A549 (cell line): Measurements from ENCODE around the gene YIPF6. TPM values are rescaled to one million over a fixed set of nuclear protein-coding genes. Genes with fewer than 3 reads are reported as not detected.
A peak's percentile ranks its signal among the peaks of the same experiment; 100 is the strongest.

ENCODE experiments used
- ATAC-seq, 2 experiments: fragments of 200-7000 bp in 1 of 2; fragments of >200 bp in 1 of 2; cut with Nextera tagmentation in 1 of 2; cut with Tn5 transposase in 1 of 2; 3 replicates each; pipeline versions ENCODE4 v1.8.0 to v1.9.1; 2018 to 2020; ENCODE audit warnings: mild to moderate bottlenecking in 1 of 2, moderate library complexity in 1 of 2
- CTCF ChIA-PET: fragments of 300-600 bp; sonication (Branson Sonifier 250); formaldehyde crosslinking; extraction: SDS; loops from one replicate; lab custom pipeline; 2021; ENCODE audit warnings: antibody characterized with exemption, inconsistent platforms; lab: Yijun Ruan, JAX
- POLR2A ChIA-PET: fragments of 350-600 bp; formaldehyde crosslinking; extraction: SDS; loops from one replicate; lab custom pipeline; 2021; ENCODE audit warnings: antibody characterized with exemption, inconsistent platforms; lab: Yijun Ruan, JAX
- DNase-seq, 2 experiments: peaks; one replicate each; pipeline versions ENCODE4 v3.0.0 to v3.0.0-alpha.2; 2011 to 2016; ENCODE audit warnings: low read depth in 1 of 2, low spot score in 1 of 2
- FAIRE-seq: peaks from 2 replicates; lab custom pipeline; 2011; peaks lifted over from hg19 to GRCh38; lab: Jason Lieb, UNC
- H3K27ac ChIP-seq, 2 experiments: fragments of >200 bp; sonication (Bioruptor Twin); formaldehyde crosslinking; 3 replicates each; pipeline ENCODE4 v1.5.1; 2016 to 2017
- H3K4me1 ChIP-seq: fragments of >200 bp; sonication (Bioruptor Twin); formaldehyde crosslinking; 3 replicates; pipeline ENCODE4 v1.6.1; 2016
- H3K4me2 ChIP-seq: fragments of >200 bp; sonication (Bioruptor Twin); formaldehyde crosslinking; 3 replicates; pipeline ENCODE4 v1.6.1; 2016
- H3K4me3 ChIP-seq: fragments of >200 bp; sonication (Bioruptor Twin); formaldehyde crosslinking; 3 replicates; pipeline ENCODE4 v1.5.1; 2016
- H3K9me3 ChIP-seq: fragments of >200 bp; sonication (Bioruptor Twin); formaldehyde crosslinking; 3 replicates; pipeline ENCODE4 v1.6.1; 2016
- FOSB ChIP-seq: fragments of 250-450 bp; sonication (Bioruptor Pico); IDR thresholded peaks from 2 replicates; pipeline ENCODE4 v1.5.0; 2020; ENCODE audit warnings: mild to moderate bottlenecking, moderate library complexity
- FOSL2 ChIP-seq, 2 experiments: fragments of 450-650 bp in 1 of 2; fragments of >200 bp in 1 of 2; sonication (Bioruptor Twin) in 1 of 2; formaldehyde crosslinking; IDR thresholded peaks; 2 replicates each; pipeline versions ENCODE4 v1.5.0 to v1.6.1; 2016 to 2020; ENCODE audit warnings: mild to moderate bottlenecking in 1 of 2, moderate library complexity in 1 of 2
- JUN ChIP-seq, 2 experiments: fragments of >200 bp; sonication (Bioruptor Twin); formaldehyde crosslinking; IDR thresholded peaks; 2 replicates in 1 of 2; 3 replicates in 1 of 2; pipeline ENCODE4 v1.6.1; 2016 to 2017
- KDM5A ChIP-seq: fragments of 200-600 bp; sonication (generic); IDR thresholded peaks from 2 replicates; pipeline ENCODE4 v1.6.1; 2016; ENCODE audit warnings: antibody characterized with exemption, mild to moderate bottlenecking
- MAFK ChIP-seq: fragments of 450-650 bp; IDR thresholded peaks from 2 replicates; pipeline ENCODE4 v1.6.1; 2014; ENCODE audit not compliant: partially characterized antibody
- MYC ChIP-seq: IDR thresholded peaks from 2 replicates; pipeline ENCODE4 v1.6.1; 2012; ENCODE audit warnings: mild to moderate bottlenecking, inconsistent platforms, low read length, improper control_type of control experiment, borderline replicate concordance
- NR3C1 ChIP-seq: fragments of >200 bp; sonication (Bioruptor Twin); formaldehyde crosslinking; IDR thresholded peaks from 3 replicates; pipeline ENCODE4 v1.6.1; 2017
- PHF8 ChIP-seq: fragments of 200-600 bp; sonication (generic); IDR thresholded peaks from 2 replicates; pipeline ENCODE4 v1.6.1; 2016; ENCODE audit warnings: low read depth, mild to moderate bottlenecking, antibody characterized with exemption, moderate library complexity, borderline replicate concordance
- POLR2A ChIP-seq: IDR thresholded peaks from 2 replicates; pipeline ENCODE4 v1.6.1; 2012; ENCODE audit warnings: mild to moderate bottlenecking, low read length
- SMC3 ChIP-seq: fragments of >200 bp; sonication (Bioruptor Twin); formaldehyde crosslinking; IDR thresholded peaks from 3 replicates; pipeline ENCODE4 v1.6.1; 2018; ENCODE audit warnings: inconsistent platforms
- TP53 ChIP-seq: fragments of 250-450 bp; sonication (Bioruptor Pico); IDR thresholded peaks from 2 replicates; pipeline ENCODE4 v1.5.0; 2021; ENCODE audit warnings: mild to moderate bottlenecking, moderate library complexity
- ZFP36 ChIP-seq: fragments of 450-650 bp; IDR thresholded peaks from 2 replicates; pipeline ENCODE4 v1.6.1; 2014; ENCODE audit warnings: borderline replicate concordance; ENCODE audit not compliant: partially characterized antibody
- WGBS: methylation state at CpG from one replicate; pipeline ENCODE4 v1.1.6; 2017; ENCODE audit errors: missing lambda C conversion rate; 5-methylcytosine and 5-hydroxymethylcytosine counted together
- polyA minus RNA-seq: library from RNA; depleted of rRNA, polyadenylated mRNA; stranded (reverse); fragments of >200 nt; gene quantifications from 2 replicates; pipeline ENCODE4 v1.2.3, GENCODE V29; 2011; rRNA and poly(A)+ RNA removed
- polyA plus RNA-seq, 4 experiments: library from polyadenylated mRNA; depleted of rRNA in 3 of 4; stranded (reverse); fragments of >200 nt; fragmentation: RNase III in 1 of 4; extraction: RNeasy Plus Mini Kit Qiagen cat#74134 plus additional on column Dnase treatment in 1 of 4; gene quantifications; 2 replicates in 3 of 4; 3 replicates in 1 of 4; pipeline ENCODE4 v1.2.3, GENCODE V29; 2011 to 2017
- TF ChIP-seq, protein P1 (sequence below): IDR thresholded peaks from 2 replicates; pipeline ENCODE4 v1.6.1; 2012; ENCODE audit warnings: low read depth, borderline replicate concordance
- TF ChIP-seq, protein P2 (sequence below): fragments of >200 bp; sonication (Bioruptor Twin); formaldehyde crosslinking; IDR thresholded peaks from 3 replicates; pipeline ENCODE4 v1.6.1; 2016
- TF ChIP-seq, protein P3 (sequence below): IDR thresholded peaks from 2 replicates; pipeline ENCODE4 v1.6.1; 2012
- TF ChIP-seq, protein P4 (sequence below): fragments of 250-450 bp; sonication (Bioruptor Pico); IDR thresholded peaks from 2 replicates; pipeline ENCODE4 v1.5.0; 2021; ENCODE audit warnings: mild to moderate bottlenecking, moderate library complexity, borderline replicate concordance
- TF ChIP-seq, protein P5 (sequence below): fragments of 200-600 bp; sonication (generic); IDR thresholded peaks from 2 replicates; pipeline ENCODE4 v1.6.1; 2016; ENCODE audit warnings: antibody characterized with exemption, mild to moderate bottlenecking, moderate library complexity

YIPF6 gene, protein sequence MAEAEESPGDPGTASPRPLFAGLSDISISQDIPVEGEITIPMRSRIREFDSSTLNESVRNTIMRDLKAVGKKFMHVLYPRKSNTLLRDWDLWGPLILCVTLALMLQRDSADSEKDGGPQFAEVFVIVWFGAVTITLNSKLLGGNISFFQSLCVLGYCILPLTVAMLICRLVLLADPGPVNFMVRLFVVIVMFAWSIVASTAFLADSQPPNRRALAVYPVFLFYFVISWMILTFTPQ
- polyA plus RNA-seq (2011; rRNA removed) (58.9 and 59.2 TPM in 2 replicates), polyA plus RNA-seq (2017; fragmentation: RNase III; extraction: RNeasy Plus Mini Kit Qiagen cat#74134 plus additional on column Dnase treatment) (26.6 to 27.8 TPM (median 26.9 TPM) in 3 replicates), polyA minus RNA-seq (22.9 and 24.3 TPM in 2 replicates)
- 7.8 and 9.6 TPM in 2 replicates for polyA plus RNA-seq (2012; cell fraction: cytosol; rRNA removed)
- polyA plus RNA-seq (2012; cell fraction: nucleus; rRNA removed), result 2.7 and 5.7 TPM in 2 replicates

DNA sequence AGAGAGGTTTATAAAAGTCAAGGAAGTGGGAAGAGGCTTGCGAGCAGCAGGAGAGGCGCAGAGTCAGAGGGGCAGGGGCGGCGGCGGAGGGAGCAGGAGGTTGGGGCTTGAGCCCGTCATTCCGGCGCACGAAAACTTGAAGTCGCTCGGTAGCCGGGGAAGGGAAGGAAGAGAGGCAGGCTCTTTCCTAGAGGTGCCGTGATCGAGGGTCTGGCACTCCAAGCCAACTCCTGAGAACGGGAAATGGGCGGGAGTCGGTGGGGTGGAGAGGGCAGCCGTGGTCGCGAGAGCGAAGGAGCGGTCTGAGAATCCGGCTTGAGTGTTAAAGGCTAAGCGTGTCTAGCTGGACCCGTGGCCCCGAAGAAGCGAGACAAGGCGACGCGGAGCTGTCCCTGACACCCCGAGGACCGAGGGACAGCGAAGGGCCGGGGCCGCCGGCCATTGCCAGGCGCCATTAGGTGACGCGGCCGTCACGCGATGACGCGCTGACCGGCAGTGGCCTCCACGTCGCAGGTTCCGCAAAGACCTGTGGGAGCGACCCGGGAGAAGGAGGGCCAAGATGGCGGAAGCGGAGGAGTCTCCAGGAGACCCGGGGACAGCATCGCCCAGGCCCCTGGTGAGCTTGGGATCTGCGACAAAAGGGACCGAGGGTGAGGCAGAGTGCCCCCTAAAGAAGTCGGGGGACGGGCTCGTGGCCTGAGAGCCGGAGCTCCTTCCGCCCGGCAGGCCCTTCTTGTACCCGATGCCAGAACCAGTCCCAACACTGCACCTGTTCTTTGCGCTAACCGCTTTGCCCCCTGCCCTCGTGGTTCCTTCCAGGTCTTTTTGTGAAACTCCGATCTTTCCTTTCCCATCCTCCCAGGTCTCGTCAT, at the start of gene YIPF6:
YIPF6 (plus strand) TSS at position 544 of the 872 bp plus-strand sequence; CDS start at position 560, 16 bp downstream.
- peak within 1 kb of the TSS; percentile 96 to 98 for H3K27ac ChIP-seq
- peak within 1 kb of the TSS; percentile 80 for H3K4me2 ChIP-seq
- ChIA-PET CTCF (interaction anchor here (0.9 to 2.5 kb wide), 5 partner anchors 10 to 312 kb away, joined by 3 to 7 read pairs (median 4); no protein-coding TSS in a partner anchor), POLR2A (interaction anchor here (0.7 to 1.7 kb wide), 4 partner anchors 8 to 302 kb away, joined by 3 to 6 read pairs (median 4); partner anchors contain the start of gene OPHN1)
- TF ChIP-seq, protein P1, sequence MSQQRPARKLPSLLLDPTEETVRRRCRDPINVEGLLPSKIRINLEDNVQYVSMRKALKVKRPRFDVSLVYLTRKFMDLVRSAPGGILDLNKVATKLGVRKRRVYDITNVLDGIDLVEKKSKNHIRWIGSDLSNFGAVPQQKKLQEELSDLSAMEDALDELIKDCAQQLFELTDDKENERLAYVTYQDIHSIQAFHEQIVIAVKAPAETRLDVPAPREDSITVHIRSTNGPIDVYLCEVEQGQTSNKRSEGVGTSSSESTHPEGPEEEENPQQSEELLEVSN, result 0 out of 2 replicates have a peak, but pooled peaks have one; percentile 49
- TF ChIP-seq FOSB (CRISPR knock-in tag) (0 out of 2 replicates have a peak, but pooled peaks have one; percentile 12), MYC (no peak), MAFK (no peak), ZFP36 (no peak), KDM5A (peak; percentile 76), SMC3 (peak; percentile 20; the same call in 1 of the 3 replicates), TP53 (0 out of 2 replicates have a peak, but pooled peaks have one; percentile 33), PHF8 (peak; percentile 94; the same call in 1 of the 2 replicates), FOSL2 (IDR thresholded peaks at IDR 0.05) (no peak), FOSL2 (CRISPR knock-in tag; IDR thresholded peaks at IDR 0.05) (0 out of 2 replicates have a peak, but pooled peaks have one; percentile 48), NR3C1 (no peak), JUN (IDR thresholded peaks at IDR 0.05) (peak; percentile 82 to 94; a peak in 4 of 5 replicates), POLR2A (peak; percentile 97)
- TF ChIP-seq, protein P2, sequence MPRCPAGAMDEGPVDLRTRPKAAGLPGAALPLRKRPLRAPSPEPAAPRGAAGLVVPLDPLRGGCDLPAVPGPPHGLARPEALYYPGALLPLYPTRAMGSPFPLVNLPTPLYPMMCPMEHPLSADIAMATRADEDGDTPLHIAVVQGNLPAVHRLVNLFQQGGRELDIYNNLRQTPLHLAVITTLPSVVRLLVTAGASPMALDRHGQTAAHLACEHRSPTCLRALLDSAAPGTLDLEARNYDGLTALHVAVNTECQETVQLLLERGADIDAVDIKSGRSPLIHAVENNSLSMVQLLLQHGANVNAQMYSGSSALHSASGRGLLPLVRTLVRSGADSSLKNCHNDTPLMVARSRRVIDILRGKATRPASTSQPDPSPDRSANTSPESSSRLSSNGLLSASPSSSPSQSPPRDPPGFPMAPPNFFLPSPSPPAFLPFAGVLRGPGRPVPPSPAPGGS, result peak; percentile 61; the same call in 1 of the 3 replicates
- TF ChIP-seq, protein P3, sequence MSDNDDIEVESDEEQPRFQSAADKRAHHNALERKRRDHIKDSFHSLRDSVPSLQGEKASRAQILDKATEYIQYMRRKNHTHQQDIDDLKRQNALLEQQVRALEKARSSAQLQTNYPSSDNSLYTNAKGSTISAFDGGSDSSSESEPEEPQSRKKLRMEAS, result peak; percentile 65
- TF ChIP-seq, protein P4, sequence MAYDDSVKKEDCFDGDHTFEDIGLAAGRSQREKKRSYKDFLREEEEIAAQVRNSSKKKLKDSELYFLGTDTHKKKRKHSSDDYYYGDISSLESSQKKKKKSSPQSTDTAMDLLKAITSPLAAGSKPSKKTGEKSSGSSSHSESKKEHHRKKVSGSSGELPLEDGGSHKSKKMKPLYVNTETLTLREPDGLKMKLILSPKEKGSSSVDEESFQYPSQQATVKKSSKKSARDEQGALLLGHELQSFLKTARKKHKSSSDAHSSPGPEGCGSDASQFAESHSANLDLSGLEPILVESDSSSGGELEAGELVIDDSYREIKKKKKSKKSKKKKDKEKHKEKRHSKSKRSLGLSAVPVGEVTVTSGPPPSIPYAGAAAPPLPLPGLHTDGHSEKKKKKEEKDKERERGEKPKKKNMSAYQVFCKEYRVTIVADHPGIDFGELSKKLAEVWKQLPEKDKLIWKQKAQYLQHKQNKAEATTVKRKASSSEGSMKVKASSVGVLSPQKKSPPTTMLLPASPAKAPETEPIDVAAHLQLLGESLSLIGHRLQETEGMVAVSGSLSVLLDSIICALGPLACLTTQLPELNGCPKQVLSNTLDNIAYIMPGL (CRISPR knock-in tag), result peak; percentile 72; the same call in 1 of the 2 replicates
- TF ChIP-seq, protein P5, sequence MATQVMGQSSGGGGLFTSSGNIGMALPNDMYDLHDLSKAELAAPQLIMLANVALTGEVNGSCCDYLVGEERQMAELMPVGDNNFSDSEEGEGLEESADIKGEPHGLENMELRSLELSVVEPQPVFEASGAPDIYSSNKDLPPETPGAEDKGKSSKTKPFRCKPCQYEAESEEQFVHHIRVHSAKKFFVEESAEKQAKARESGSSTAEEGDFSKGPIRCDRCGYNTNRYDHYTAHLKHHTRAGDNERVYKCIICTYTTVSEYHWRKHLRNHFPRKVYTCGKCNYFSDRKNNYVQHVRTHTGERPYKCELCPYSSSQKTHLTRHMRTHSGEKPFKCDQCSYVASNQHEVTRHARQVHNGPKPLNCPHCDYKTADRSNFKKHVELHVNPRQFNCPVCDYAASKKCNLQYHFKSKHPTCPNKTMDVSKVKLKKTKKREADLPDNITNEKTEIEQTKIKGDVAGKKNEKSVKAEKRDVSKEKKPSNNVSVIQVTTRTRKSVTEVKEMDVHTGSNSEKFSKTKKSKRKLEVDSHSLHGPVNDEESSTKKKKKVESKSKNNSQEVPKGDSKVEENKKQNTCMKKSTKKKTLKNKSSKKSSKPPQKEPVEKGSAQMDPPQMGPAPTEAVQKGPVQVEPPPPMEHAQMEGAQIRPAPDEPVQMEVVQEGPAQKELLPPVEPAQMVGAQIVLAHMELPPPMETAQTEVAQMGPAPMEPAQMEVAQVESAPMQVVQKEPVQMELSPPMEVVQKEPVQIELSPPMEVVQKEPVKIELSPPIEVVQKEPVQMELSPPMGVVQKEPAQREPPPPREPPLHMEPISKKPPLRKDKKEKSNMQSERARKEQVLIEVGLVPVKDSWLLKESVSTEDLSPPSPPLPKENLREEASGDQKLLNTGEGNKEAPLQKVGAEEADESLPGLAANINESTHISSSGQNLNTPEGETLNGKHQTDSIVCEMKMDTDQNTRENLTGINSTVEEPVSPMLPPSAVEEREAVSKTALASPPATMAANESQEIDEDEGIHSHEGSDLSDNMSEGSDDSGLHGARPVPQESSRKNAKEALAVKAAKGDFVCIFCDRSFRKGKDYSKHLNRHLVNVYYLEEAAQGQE, result 0 out of 2 replicates have a peak, but pooled peaks have one; percentile 20
- H3K4me3 ChIP-seq, result peak within 1 kb of the TSS; percentile 75
- peak; percentile 82 for FAIRE-seq
- WGBS, result 2% methylated on average over 47 of the region's 68 CpGs
- peak; percentile 97 to 99 for ATAC-seq
- H3K9me3 ChIP-seq, result no peaks in the 10 kb centered on the region
- DNase-seq, result peak; percentile 56 to 85
- peaks cover 11% of the 10 kb centered on the region; the same call in 2 of the 3 replicates for H3K4me1 ChIP-seq
